ENCODE measurements around the gene RAB19.
"Not testable (repeated sequence)": the region's sequence is repeated elsewhere in the genome, so short reads cannot be mapped to it uniquely, and the experiment has no call there.

Gene RAB19

DNA sequence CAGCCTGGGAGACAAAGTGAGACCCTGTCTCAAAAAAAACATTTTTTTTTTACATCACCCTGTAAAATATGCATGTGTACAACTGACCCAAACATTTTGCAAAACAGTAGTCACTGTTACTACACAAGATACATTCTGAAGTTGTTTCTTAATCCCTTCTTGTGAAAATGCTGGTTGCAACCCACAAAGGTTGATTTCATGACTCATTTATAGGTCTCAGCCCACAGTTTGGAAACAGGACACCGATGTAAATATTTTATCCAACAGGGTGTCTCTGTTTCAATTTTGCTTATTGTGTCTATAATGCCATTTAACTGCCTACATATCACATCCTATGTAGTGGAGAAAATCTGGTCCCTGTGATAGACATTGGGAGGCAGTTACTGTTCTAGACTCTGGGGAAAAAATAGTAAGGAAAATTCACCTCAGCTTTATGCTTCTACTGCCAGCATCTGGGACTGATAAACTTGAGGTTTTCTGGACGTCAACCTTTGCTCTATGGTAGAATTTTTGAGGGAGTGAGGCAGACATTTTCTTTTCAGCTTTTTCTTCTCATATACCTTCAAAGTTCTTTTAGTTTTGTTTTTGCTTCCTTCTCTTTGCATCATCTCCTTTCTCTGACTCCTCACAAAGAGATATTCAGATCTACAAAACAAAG lies 1.6 kb upstream of the RAB19 start:
- no peak for DNase-seq (ENCODE audit: low read depth)

DNA sequence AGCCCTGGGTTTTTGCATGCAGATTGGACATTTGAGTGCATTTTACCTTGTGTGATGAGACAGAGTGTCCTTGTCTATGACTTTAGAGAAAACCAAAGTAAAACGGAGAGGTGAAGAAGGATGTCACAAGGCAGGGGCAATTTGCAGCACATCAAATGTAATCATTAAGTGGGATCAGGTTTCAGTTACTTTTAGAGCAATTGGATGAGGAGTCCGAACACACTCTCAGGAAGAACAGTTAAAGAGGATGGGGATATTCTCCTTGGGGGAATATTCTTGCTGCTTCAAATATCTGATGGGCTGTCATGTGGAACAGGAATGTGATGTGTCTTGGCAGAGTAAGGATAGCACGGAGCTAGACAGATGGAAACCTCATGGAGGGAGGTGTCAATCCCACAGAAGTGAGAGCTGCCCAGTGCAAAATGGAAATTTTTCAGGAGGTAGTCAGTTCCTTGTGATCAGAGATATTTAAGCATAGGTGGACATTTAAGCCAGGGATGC lies 757 bp downstream of the RAB19 start:
- DNase-seq (ENCODE audit: low read depth): no peak

- DNase-seq (ENCODE audit: low read depth): no peak
Measured at GRCh38 chr7:140415361-140415760, 11.5 kb downstream of the RAB19 start.

DNA sequence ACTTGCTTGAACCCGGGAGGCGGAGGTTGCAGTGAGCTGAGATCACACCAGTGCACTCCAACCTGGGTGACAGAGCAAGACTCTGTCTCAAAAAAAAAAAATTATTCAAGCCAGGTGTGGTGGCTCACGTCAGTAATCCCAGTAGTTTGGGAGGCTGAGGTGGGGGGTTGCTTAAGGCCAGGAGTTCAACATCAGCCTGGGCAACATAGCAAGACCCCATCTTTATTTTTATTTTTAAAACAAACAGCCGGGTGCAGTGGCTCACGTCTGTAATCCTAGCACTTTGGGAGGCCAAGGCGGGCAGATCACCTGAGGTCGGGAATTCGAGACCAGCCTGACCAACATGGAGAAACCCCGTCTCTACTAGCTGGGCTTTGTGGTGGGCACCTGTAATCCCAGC lies 12.0 kb downstream of the RAB19 start:
- DNase-seq (ENCODE audit: low read depth): not testable (repeated sequence)

DNA sequence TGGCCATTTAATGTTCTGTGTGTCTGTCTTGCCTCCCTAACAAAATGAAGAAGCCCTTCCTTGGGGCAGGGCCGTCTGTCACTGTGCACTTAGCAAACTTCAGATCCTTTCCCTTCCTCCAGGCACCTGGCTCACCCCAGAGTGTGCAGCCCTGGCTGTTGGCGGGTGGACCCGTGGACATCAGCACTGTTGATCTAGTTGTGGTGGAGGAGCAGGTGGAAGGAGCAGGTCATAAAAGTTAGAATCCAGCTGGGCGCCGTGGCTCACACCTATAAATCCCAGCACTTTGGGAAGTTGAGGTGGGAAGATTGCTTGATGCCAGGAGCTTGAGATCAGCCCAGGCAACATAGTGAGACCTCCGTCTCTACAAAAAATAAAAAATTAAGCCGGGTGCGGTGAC lies 12.7 kb downstream of the RAB19 start:
- DNase-seq (ENCODE audit: low read depth): no peak

- DNase-seq (ENCODE audit: low read depth): no peak
Measured at GRCh38 chr7:140417456-140418155, 13.7 kb downstream of the RAB19 start.

DNA sequence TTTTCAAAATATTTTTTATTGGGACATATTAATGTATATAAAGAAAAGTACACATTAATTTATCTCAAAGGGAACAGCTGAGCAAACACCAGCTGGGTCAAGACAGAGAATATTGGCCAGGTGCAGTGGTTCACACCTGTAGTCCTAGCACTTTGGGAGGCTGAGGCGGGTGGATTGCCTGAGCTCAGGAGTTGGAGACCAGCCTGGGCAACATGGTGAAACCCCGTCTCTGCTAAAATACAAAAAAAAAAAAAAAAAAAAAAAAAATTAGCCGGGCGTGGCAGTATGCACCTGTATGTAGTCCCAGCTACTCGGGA lies 14.3 kb downstream of the RAB19 start:
- DNase-seq (ENCODE audit: low read depth): not testable (repeated sequence)

DNA sequence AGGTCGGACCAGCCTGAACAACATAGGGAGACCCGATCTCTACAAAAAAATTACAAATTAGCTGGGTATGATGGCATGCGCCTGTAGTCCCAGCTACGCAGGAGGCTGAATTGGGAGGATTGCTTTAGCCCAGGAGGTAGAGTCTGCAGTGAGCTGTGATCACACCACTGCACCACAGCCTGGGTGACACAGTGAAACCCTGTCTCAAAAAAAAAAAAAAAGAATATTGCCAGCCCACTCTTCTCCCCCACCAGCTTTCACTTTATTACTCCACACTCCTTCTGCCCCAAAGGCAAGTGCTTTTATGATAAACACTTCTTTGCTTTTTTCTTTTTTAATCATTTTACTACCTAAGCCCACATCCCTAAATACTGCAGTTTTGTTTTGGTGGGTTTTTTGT lies 14.8 kb downstream of the RAB19 start:
- no peak for DNase-seq (ENCODE audit: low read depth)

DNA sequence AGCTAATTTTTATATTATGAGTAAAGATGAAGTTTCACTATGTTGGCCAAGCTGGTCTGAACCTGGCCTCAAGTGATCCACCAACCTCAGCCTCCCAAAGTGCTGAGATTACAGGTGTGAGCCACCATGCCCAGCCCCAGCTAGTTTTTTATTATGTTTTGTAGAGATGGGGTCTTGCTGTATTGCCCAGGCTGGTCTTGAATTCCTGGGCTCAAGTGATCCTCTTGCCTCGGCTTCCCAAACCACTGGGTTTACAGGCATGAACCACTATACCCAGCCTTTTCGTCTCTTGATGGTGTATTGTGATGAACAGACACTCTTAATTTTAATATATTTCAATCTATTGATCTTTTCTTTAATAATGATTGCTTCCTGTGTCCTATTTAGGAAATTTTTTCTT lies 17.7 kb downstream of the RAB19 start:
- DNase-seq (ENCODE audit: low read depth): no peak

- no peak for DNase-seq (ENCODE audit: low read depth)
Measured at GRCh38 chr7:140423501-140423900, 19.6 kb downstream of the RAB19 start.

GRCh38 chr7:140425718-140426117 lies 21.9 kb downstream of the RAB19 start:
- no peak for DNase-seq (ENCODE audit: low read depth)

DNA sequence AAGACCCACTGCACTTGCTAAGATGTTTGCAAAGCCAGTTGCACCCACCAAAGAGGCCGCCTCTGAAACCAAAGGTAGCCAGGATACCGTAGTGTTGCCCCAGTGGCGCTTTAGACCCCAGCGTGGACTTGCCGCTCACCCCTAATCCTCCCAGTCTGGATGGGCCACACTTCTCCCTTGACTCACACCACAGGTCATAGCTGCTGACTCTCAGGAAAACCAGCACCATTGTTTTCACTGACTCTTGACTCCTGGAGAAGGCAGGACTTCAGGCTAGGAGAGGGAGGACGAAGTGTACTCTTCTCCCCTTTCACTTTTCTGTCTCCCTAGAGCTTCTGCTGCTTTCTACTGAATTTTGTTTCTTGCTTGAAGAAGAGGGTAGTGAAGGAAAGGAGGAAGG lies 22.3 kb downstream of the RAB19 start:
- DNase-seq (ENCODE audit: low read depth): no peak

DNA sequence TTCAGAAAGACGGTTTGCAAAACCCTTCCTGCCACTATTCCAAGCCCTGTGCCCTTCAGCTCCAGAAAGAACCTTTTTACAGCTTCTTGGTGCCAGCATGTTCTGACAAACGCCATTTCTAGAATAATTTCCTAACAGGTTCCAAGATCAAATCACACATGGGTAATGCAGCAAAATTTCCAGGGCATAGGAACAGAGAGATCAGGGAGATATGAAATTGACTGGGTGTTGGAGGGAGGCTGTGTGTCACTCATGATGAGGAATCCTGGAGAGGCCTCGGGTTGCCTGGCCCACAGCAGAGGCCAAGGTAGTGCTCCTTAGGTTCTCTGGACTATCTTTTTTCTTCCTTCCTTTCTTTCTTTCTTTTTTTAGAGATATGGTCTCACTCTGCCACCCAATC lies 29.5 kb downstream of the RAB19 start:
- DNase-seq (ENCODE audit: low read depth): no peak

- DNase-seq (ENCODE audit: low read depth): no peak
Measured at GRCh38 chr7:140435252-140435895, 31.5 kb downstream of the RAB19 start.

DNA sequence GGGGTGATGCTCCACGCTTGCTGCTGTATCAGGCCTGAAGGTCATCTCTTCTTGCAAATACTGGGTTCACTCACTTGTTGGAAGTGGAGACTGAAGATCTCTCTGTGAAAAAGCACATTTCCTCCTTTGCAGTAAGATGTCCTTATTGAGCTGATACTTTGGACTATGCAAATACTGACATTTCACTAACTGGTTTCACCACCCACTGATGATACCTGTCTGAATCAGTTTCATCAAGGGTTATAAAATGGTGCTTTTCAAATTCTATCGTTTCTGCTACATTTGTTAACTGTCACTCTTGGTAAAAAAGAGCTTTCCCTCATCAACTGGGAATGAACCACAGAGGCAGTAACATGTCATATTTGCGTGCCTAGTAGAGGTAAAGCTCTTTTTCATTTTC lies 35.5 kb downstream of the RAB19 start:
- DNase-seq (ENCODE audit: low read depth): no peak

- no peak for DNase-seq (ENCODE audit: low read depth)
Measured at GRCh38 chr7:140440593-140440992, 36.7 kb downstream of the RAB19 start.

DNA sequence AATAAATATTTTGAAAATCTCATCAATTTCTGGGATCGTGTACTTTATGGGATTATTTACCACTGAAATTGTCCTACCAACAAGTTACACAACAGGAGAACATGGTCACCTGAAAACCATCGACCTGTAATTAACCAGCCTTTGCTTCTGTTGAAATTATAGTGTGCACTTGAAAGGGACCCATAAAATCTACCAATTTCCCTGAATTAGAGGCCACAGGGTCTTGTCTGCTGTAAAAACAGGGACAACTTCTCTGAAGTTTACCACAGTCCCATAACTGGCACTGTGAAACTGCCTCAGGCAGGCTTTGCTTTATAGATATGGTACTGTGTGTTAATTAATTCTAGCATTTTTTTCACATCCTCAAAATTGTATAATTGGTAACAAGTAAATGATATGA lies 37.7 kb downstream of the RAB19 start:
- no peak for DNase-seq (ENCODE audit: low read depth)

GRCh38 chr7:140446467-140446866 lies 42.6 kb downstream of the RAB19 start:
- no peak for DNase-seq (ENCODE audit: low read depth)

- no peak for DNase-seq (ENCODE audit: low read depth)
Measured at GRCh38 chr7:140447841-140448240, 44.0 kb downstream of the RAB19 start.

DNA sequence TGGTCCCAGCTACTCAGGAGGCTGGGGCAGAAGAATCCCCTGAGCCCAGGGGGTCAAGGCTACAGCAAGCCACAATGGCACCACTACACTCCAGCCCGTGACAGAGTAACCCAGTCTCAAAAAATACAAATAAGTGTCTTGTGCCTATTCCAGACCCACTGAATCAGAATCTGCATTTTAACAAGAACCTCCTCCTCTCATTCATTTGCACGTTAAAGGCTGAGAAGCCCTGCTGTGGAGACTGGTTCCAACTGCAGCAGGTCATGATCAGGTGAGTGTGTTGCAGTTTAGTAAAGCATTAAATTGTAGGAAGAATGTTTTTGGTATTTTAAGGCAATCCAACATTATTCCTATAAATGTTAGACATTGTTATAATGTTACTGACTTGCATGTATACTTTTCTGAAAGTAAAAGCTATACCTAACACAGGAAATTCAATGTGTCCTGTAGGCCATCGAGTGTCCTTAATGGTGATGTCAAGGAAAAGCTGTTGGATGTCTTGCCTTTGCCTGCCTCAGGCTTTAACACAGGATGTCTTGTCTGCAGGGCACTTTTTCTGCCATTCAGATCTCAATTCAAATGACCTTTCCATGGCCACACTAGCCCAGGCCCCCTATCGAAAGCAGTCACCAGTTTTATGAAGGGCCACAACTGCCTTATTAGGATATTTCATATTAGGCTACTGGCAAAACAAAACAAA lies 45.1 kb downstream of the RAB19 start:
- DNase-seq (ENCODE audit: low read depth): no peak

DNA sequence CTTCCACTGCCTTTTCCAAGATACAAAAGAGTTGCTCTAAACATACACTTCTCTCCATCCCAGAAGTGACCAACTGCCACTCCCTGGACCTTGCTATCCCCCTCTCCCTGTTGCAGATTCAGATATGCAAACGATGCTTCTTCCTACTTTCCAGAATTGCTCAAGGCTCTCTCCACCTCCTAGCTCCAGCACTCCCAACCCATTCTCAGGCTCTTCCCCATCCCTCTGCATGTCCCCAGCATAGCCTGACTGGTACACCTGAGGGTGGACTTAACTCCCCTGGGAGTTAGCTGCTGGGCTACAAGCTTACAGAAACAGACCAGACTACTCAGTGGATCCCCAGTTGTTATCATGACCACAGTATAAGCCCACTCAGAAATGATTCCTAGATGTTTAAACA lies 47.9 kb downstream of the RAB19 start:
- DNase-seq (ENCODE audit: low read depth): no peak

GRCh38 chr7:140453273-140453672 lies 49.4 kb downstream of the RAB19 start:
- no peak for DNase-seq (ENCODE audit: low read depth)

All from T-helper 22 cell (primary cell).